PC-3 (cell line): ENCODE measurements around the gene POLR1C. TPM values are rescaled to one million over a fixed set of nuclear protein-coding genes. Genes with fewer than 3 reads are reported as not detected.

Experiments used
- ATAC-seq: fragments of 200-7000 bp; cut with Tn5 transposase; 2 replicates; pipeline ENCODE4 v1.9.1; 2020; ENCODE audit warnings: mild to moderate bottlenecking, moderate library complexity
- BruUV-seq: library from RNA; stranded (reverse); fragments of 400-500 nt; replicated peaks from 2 replicates; lab custom pipeline; 2021; lab: Mats Ljungman, UMichigan
- CTCF ChIA-PET: fragments of 300-600 bp; sonication (Branson Sonifier 250); formaldehyde crosslinking; loops from one replicate; lab custom pipeline; 2022; ENCODE audit warnings: antibody characterized with exemption; lab: Charles Lee
- POLR2A ChIA-PET: fragments of 300-600 bp; sonication (Branson Sonifier 250); formaldehyde crosslinking; loops from one replicate; lab custom pipeline; 2022; ENCODE audit warnings: antibody characterized with exemption; ENCODE audit not compliant: unreplicated experiment; lab: Charles Lee
- DNase-seq: peaks from one replicate; pipeline ENCODE4 v3.0.0-alpha.2; 2015
- H2AFZ ChIP-seq: fragments of 300-600 bp; sonication (generic); 2 replicates; pipeline ENCODE4 v1.6.0; 2016; ENCODE audit warnings: antibody characterized with exemption, low read length
- H3F3A ChIP-seq: fragments of 300-600 bp; sonication (generic); one replicate; pipeline ENCODE4 v1.6.0; 2017; ENCODE audit warnings: antibody characterized with exemption, low read length, control low read depth, mild to moderate bottlenecking; ENCODE audit not compliant: unreplicated experiment
- H3K27ac ChIP-seq: fragments of 300-600 bp; sonication (generic); 2 replicates; pipeline ENCODE4 v1.5.1; 2016; ENCODE audit warnings: mild to moderate bottlenecking, low read length
- H3K27me3 ChIP-seq: fragments of 300-600 bp; sonication (generic); 2 replicates; pipeline ENCODE4 v1.6.1; 2016; ENCODE audit warnings: low read length, mixed read lengths
- H3K36me3 ChIP-seq: fragments of 300-600 bp; sonication (generic); 2 replicates; pipeline ENCODE4 v1.6.1; 2016; ENCODE audit warnings: low read depth, mixed run types, low read length, mixed read lengths
- H3K4me1 ChIP-seq: fragments of 300-600 bp; sonication (generic); 2 replicates; pipeline ENCODE4 v1.5.1; 2016; ENCODE audit warnings: low read length; ENCODE audit not compliant: insufficient read depth
- H3K4me2 ChIP-seq: fragments of 300-600 bp; sonication (generic); 2 replicates; pipeline ENCODE4 v1.6.0; 2016; ENCODE audit warnings: low read length
- H3K4me3 ChIP-seq: fragments of 300-600 bp; sonication (generic); 2 replicates; pipeline ENCODE4 v1.5.1; 2016; ENCODE audit warnings: mild to moderate bottlenecking, low read length, mixed read lengths
- H3K79me2 ChIP-seq: fragments of 300-600 bp; sonication (generic); 2 replicates; pipeline ENCODE4 v1.6.1; 2017; ENCODE audit warnings: low read length, mixed read lengths
- H3K9ac ChIP-seq: fragments of 300-600 bp; sonication (generic); 2 replicates; pipeline ENCODE4 v1.6.0; 2016; ENCODE audit warnings: mild to moderate bottlenecking, low read length
- H3K9me2 ChIP-seq: fragments of 300-600 bp; sonication (generic); replicated peaks from 2 replicates; pipeline ENCODE4 v1.6.1; 2016; ENCODE audit warnings: mixed run types, low read length, mixed read lengths
- H3K9me3 ChIP-seq: fragments of 300-600 bp; sonication (generic); 2 replicates; pipeline ENCODE4 v1.6.1; 2016; ENCODE audit warnings: low read length, mixed read lengths
- H4K20me1 ChIP-seq: fragments of 300-600 bp; sonication (generic); 2 replicates; pipeline ENCODE4 v1.6.1; 2016; ENCODE audit warnings: low read length, mixed read lengths
- EZH2 ChIP-seq: fragments of 300-600 bp; sonication (generic); IDR thresholded peaks from one replicate; pipeline ENCODE4 v1.6.1; 2017; ENCODE audit warnings: antibody characterized with exemption, mild to moderate bottlenecking, low read length; ENCODE audit not compliant: unreplicated experiment
- EZH2phosphoT487 ChIP-seq: fragments of 300-600 bp; sonication (generic); IDR thresholded peaks from 2 replicates; pipeline ENCODE4 v1.6.1; 2018; ENCODE audit warnings: mild to moderate bottlenecking, antibody characterized with exemption, low read length, borderline replicate concordance
- intact Hi-C: fragments of 100-400 bp; cut with micrococcal nuclease; formaldehyde crosslinking; loops from 2 replicates; pipeline ENCODE4 v1.9.0; 2023
- total RNA-seq: library from RNA; depleted of rRNA; stranded (reverse); fragments of >200 nt; gene quantifications from 2 replicates; pipeline ENCODE4 v1.2.3, GENCODE V29; 2014; rRNA removed
- TF ChIP-seq, protein P1 (sequence below): fragments of 300-600 bp; sonication (generic); conservative IDR thresholded peaks from 2 replicates; pipeline ENCODE4 v1.5.1; 2017; ENCODE audit warnings: antibody characterized with exemption, low read depth, mild to moderate bottlenecking, low read length

POLR1C gene
- total RNA-seq, 1 experiment from 2014 or later = 61.4 TPM

DNA sequence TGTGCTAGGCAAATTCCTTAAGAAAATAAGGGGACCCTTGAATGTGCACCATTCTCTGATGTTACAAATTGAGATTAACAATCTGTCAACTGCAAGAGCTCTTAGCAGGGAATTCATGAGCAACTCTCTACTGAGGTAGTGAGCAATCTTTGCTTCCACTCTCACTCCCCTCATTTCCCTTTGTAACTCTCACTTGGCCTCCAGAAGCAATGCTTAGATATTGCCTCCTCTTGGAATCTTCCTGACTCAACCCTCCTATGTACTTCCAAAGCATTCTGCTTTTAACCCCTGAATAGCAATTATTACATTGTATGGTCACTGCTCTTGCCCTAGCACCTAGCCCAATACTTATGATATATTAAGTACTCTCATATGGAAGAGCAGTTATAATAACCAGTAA lies 42.4 kb downstream of the POLR1C start:
- Histone ChIP-seq H2AFZ (no peak overlapping the region), H3K4me1 (no peaks in the 10 kb centered on the region), H3K4me2 (no peak overlapping the region), H3K9me2 (no peaks in the 10 kb centered on the region), H3K79me2 (no peaks in the 10 kb centered on the region), H3K9ac (no peak overlapping the region), H3K27ac (no peak overlapping the region), H3K9me3 (no peaks in the 10 kb centered on the region), H3K36me3 (peaks cover 59% of the 10 kb centered on the region), H3F3A (no peaks in the 10 kb centered on the region), H3K4me3 (no peak overlapping the region), H4K20me1 (no peaks in the 10 kb centered on the region), H3K27me3 (no peaks in the 10 kb centered on the region)
- no peak for TF ChIP-seq EZH2phosphoT487
- TF ChIP-seq EZH2 = no peak
- TF ChIP-seq, protein P1, sequence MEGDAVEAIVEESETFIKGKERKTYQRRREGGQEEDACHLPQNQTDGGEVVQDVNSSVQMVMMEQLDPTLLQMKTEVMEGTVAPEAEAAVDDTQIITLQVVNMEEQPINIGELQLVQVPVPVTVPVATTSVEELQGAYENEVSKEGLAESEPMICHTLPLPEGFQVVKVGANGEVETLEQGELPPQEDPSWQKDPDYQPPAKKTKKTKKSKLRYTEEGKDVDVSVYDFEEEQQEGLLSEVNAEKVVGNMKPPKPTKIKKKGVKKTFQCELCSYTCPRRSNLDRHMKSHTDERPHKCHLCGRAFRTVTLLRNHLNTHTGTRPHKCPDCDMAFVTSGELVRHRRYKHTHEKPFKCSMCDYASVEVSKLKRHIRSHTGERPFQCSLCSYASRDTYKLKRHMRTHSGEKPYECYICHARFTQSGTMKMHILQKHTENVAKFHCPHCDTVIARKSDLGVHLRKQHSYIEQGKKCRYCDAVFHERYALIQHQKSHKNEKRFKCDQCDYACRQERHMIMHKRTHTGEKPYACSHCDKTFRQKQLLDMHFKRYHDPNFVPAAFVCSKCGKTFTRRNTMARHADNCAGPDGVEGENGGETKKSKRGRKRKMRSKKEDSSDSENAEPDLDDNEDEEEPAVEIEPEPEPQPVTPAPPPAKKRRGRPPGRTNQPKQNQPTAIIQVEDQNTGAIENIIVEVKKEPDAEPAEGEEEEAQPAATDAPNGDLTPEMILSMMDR = no peak
- ChIA-PET POLR2A (no interaction called here), CTCF (no interaction called here)
- DNase-seq = no peak
- intact Hi-C loops = no loop called here
- ATAC-seq = no peak
- BruUV-seq = no TSS peak

DNA sequence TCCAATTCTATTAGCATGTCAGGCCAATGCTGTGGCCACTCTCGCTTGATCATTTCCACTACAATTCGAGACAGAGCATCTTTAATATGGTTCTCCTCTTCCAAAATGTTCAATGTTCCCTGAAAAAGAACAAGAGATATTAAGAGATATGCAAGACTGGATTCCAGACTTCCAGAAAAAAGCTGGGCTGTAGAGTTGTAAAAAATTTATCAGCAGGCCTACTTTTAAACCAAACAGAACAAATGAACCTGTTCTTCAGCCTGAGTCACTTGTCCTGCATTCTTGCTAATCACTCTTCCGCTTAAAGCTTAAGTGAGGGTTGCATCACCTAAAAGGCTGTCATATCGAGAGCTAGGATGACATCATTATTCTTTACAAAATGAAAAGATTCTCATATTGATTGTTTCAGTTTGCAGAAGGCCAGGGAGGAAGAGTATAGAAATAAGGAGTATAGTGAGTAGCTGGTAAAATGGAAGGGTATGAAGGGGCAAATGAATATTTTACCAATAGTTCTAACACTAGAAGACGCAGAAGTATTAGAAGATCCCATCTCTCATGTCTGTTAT lies 54.1 kb downstream of the POLR1C start:
- Histone ChIP-seq H3K27ac (no peak overlapping the region), H4K20me1 (no peaks in the 10 kb centered on the region), H3K36me3 (peaks cover 46% of the 10 kb centered on the region), H3K9me3 (no peaks in the 10 kb centered on the region), H3K9me2 (no peaks in the 10 kb centered on the region), H3K4me3 (no peak overlapping the region), H3F3A (no peaks in the 10 kb centered on the region), H3K79me2 (peaks cover 39% of the 10 kb centered on the region), H3K9ac (no peak overlapping the region), H3K4me1 (no peaks in the 10 kb centered on the region), H2AFZ (no peak overlapping the region), H3K4me2 (no peak overlapping the region), H3K27me3 (no peaks in the 10 kb centered on the region)
- DNase-seq (no peak), ATAC-seq (no peak)
- CTCF ChIA-PET = no interaction called here
- BruUV-seq = no TSS peak
- TF ChIP-seq, protein P1 = no peak
- no peak for TF ChIP-seq EZH2phosphoT487
- POLR2A ChIA-PET = no interaction called here
- intact Hi-C loops = no loop called here

Other genes with a start within 250 kb of the POLR1C start
- gene SLC22A7, start 218.8 kb upstream of the POLR1C start, total RNA-seq = not detected in 2 replicates
- gene CRIP3, start 208.3 kb upstream of the POLR1C start, total RNA-seq = 0.29 TPM in 2 replicates
- 8.2 and 8.9 TPM in 2 replicates for gene ZNF318, start 147.4 kb upstream of the POLR1C start, total RNA-seq
- gene ABCC10, start 89.5 kb upstream of the POLR1C start, total RNA-seq = 23.1 and 40.5 TPM in 2 replicates
- 1.4 and 4.4 TPM in 2 replicates for gene DLK2, start 61.5 kb upstream of the POLR1C start, total RNA-seq
- gene TJAP1, start 39.5 kb upstream of the POLR1C start, total RNA-seq = 28.5 and 40.0 TPM in 2 replicates
- gene LRRC73, start 6.7 kb upstream of the POLR1C start, total RNA-seq = 0.22 and 0.75 TPM in 2 replicates
- 89.7 and 93.9 TPM in 2 replicates for gene YIPF3, start 163 bp upstream of the POLR1C start, total RNA-seq
- 42.3 and 50.6 TPM in 2 replicates for gene XPO5, start 58.9 kb downstream of the POLR1C start, total RNA-seq
- 8.2 and 12.1 TPM in 2 replicates for gene POLH, start 59.1 kb downstream of the POLR1C start, total RNA-seq
- gene GTPBP2, start 112.2 kb downstream of the POLR1C start, total RNA-seq = 38.1 and 47.6 TPM in 2 replicates
- 25.1 and 40.9 TPM in 2 replicates for gene MAD2L1BP, start 118.8 kb downstream of the POLR1C start, total RNA-seq
- gene RSPH9, start 127.9 kb downstream of the POLR1C start, total RNA-seq = not detected in 2 replicates
- gene MRPS18A, start 170.7 kb downstream of the POLR1C start, total RNA-seq = 91.5 and 105 TPM in 2 replicates